ENCODE data around the gene TRAPPC3. TPM values are rescaled to one million over a fixed set of nuclear protein-coding genes. Genes with fewer than 3 reads are reported as not detected.

The TRAPPC3 gene
- total RNA-seq, 1 donor: 94.6 TPM

- TF ChIP-seq CTCF (IDR thresholded peaks at IDR 0.05; ENCODE audit: insufficient read depth, low read depth, low read length): no peak
- H3K4me3 ChIP-seq (ENCODE audit: low read depth, low read length): peak overlapping the region; percentile 89
- no peak for DNase-seq (ENCODE audit: low read depth)
Observed at GRCh38 chr1:36088265-36088576, 61.1 kb downstream of the TRAPPC3 start.

GRCh38 chr1:36087233-36088123, 61.8 kb downstream of the TRAPPC3 start:
- no peak overlapping the region for H3K4me3 ChIP-seq (ENCODE audit: low read depth, low read length)
- no peak for DNase-seq (ENCODE audit: low read depth)
- no peak for TF ChIP-seq CTCF (IDR thresholded peaks at IDR 0.05; ENCODE audit: insufficient read depth, low read depth, low read length)

Small RNA genes within 50 kb of the gene (small RNA-seq; reads per million reads assigned to genes)
- not detected for gene RN7SL131P

Other genes with a start within 250 kb of the TRAPPC3 start
- gene AGO3, start 218.4 kb downstream of the TRAPPC3 start, total RNA-seq: 12.9 and 16.8 TPM in 2 replicates
- gene TEKT2, start 65.4 kb downstream of the TRAPPC3 start, total RNA-seq: under 0.01 TPM in 1 of 2 replicates, not detected in the other
- 25.0 and 26.4 TPM in 2 replicates for gene ADPRS, start 60.6 kb downstream of the TRAPPC3 start, total RNA-seq
- gene COL8A2, start 24.3 kb downstream of the TRAPPC3 start, total RNA-seq: 4.7 and 6.8 TPM in 2 replicates
- 142 and 187 TPM in 2 replicates for gene MAP7D1, start 6.7 kb upstream of the TRAPPC3 start, total RNA-seq
- gene THRAP3, start 75.0 kb upstream of the TRAPPC3 start, total RNA-seq: 120 and 130 TPM in 2 replicates
- gene SH3D21, start 156.9 kb upstream of the TRAPPC3 start, total RNA-seq: 3.9 and 5.8 TPM in 2 replicates
- gene EVA1B, start 174.2 kb upstream of the TRAPPC3 start, total RNA-seq: 191 and 305 TPM in 2 replicates
- gene STK40, start 236.4 kb upstream of the TRAPPC3 start, total RNA-seq: 17.4 and 24.6 TPM in 2 replicates
- gene LSM10, start 248.4 kb upstream of the TRAPPC3 start, total RNA-seq: 6.9 and 10.0 TPM in 2 replicates